Right lobe of liver (tissue), 4 donors: ENCODE results near the gene CHRNA3.

Experiments
- POLR2A ChIP-seq: fragments of 450-650 bp; IDR thresholded peaks from one replicate; pipeline ENCODE4 v1.6.1; 2017; ENCODE audit warnings: antibody characterized with exemption, mild to moderate bottlenecking
- TF ChIP-seq, protein P1 (sequence below), 4 donors: fragments of 200-600 bp in 3 of 4; fragments of 450-650 bp in 1 of 4; IDR thresholded peaks; one replicate each; pipeline versions ENCODE4 v1.5.1 to v1.8.0; 2016 to 2022; ENCODE audit warnings: antibody characterized with exemption in 4 of 4, mild to moderate bottlenecking in 2 of 4
- donor health status: DM: no; HTN: no; CAD: no.
- donor health status: DM: no; HTN: no; CAD: no.
- donor health status: DM: no; HTN: yes; CAD: no.

DNA sequence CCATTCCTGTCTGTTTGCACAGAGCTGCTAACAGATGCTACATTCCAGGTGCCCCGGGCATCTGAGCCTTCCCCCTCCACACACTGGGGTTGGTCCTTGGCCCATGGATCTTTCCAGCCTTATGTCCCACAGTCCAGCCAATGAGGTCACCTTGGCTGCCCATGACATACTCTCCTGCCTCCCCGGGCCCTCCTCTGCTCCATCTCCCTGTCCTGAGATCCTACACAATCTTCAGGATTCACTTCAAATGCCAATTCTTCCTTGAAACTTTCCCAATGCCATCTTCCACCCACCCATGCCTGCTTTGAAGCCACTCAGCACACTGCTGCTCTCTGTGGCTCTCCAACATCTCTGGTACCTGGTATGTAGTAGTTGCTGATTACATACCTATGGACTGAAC lies 4.3 kb downstream of the CHRNA3 start:
- TF ChIP-seq, protein P1, sequence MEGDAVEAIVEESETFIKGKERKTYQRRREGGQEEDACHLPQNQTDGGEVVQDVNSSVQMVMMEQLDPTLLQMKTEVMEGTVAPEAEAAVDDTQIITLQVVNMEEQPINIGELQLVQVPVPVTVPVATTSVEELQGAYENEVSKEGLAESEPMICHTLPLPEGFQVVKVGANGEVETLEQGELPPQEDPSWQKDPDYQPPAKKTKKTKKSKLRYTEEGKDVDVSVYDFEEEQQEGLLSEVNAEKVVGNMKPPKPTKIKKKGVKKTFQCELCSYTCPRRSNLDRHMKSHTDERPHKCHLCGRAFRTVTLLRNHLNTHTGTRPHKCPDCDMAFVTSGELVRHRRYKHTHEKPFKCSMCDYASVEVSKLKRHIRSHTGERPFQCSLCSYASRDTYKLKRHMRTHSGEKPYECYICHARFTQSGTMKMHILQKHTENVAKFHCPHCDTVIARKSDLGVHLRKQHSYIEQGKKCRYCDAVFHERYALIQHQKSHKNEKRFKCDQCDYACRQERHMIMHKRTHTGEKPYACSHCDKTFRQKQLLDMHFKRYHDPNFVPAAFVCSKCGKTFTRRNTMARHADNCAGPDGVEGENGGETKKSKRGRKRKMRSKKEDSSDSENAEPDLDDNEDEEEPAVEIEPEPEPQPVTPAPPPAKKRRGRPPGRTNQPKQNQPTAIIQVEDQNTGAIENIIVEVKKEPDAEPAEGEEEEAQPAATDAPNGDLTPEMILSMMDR (IDR thresholded peaks at IDR 0.05): no peak
- no peak for TF ChIP-seq POLR2A
